ENCODE results near the gene GPANK1.

GRCh38 chr6:31692886-31693285 lies 28.1 kb upstream of the GPANK1 start:
- no peak for TF ChIP-seq CTCF (IDR thresholded peaks at IDR 0.05)
- no peak for TF ChIP-seq POLR2A (IDR thresholded peaks at IDR 0.05)

All from breast epithelium (tissue), 3 donors.